ENCODE data around the gene MESP2.
"Not testable (repeated sequence)": the region's sequence is repeated elsewhere in the genome, so short reads cannot be mapped to it uniquely, and the experiment has no call there.

Gene MESP2

DNA sequence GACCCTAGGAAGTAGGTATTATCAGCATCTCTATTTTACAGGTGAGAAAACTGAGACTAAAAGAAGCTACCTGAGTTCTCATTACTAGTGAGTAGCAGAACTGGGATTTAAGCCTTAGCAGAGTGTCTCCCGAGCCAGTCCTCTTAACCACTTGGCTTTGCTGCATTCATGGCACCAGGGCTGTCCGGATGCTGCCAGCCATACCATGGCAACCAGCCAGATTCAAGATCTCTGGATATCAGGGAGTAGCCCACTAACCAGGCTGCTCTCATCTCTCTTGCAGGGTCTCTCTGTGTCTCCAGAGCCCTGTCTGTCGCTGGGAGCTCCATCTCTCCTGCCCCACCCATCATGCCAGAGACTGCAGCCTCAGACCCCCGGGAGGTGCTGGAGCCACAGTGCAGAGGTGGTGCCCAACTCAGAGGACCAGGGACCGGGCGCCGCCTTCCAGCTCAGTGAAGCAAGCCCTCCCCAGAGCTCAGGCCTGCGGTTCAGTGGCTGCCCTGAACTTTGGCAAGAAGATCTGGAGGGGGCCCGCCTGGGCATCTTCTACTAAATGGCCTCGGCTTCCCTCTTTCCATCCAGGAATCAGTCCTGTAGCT, 1.7 kb downstream of the MESP2 start:
- H3K4me3 ChIP-seq (ENCODE audit: low read depth, low read length), result no peak overlapping the region
- TF ChIP-seq, protein P1, sequence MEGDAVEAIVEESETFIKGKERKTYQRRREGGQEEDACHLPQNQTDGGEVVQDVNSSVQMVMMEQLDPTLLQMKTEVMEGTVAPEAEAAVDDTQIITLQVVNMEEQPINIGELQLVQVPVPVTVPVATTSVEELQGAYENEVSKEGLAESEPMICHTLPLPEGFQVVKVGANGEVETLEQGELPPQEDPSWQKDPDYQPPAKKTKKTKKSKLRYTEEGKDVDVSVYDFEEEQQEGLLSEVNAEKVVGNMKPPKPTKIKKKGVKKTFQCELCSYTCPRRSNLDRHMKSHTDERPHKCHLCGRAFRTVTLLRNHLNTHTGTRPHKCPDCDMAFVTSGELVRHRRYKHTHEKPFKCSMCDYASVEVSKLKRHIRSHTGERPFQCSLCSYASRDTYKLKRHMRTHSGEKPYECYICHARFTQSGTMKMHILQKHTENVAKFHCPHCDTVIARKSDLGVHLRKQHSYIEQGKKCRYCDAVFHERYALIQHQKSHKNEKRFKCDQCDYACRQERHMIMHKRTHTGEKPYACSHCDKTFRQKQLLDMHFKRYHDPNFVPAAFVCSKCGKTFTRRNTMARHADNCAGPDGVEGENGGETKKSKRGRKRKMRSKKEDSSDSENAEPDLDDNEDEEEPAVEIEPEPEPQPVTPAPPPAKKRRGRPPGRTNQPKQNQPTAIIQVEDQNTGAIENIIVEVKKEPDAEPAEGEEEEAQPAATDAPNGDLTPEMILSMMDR (IDR thresholded peaks at IDR 0.05; ENCODE audit: borderline replicate concordance, insufficient read depth, low read depth, low read length), result no peak

DNA sequence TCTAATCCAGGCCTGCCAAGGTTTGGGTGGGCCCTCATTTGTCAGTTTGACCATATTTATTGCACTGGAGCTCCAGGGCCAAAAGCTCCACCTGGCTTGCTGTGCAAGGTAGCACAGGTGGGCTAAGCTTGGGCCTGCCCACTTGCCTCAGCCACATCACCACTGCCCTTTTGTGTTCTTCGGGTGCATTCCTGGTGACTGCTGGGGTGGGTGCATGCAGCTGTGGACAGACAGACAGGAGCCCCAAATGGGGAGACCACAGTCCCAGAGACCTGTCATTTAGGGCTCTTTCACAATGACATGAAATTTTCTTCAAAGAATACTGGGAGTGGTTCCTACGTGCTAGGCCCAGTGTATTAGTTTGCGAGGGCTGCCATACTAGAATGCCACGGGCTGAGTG, 2.7 kb downstream of the MESP2 start:
- no peak overlapping the region for H3K4me3 ChIP-seq (ENCODE audit: low read depth, low read length)
- TF ChIP-seq, protein P1 (IDR thresholded peaks at IDR 0.05; ENCODE audit: borderline replicate concordance, insufficient read depth, low read depth, low read length), result no peak

DNA sequence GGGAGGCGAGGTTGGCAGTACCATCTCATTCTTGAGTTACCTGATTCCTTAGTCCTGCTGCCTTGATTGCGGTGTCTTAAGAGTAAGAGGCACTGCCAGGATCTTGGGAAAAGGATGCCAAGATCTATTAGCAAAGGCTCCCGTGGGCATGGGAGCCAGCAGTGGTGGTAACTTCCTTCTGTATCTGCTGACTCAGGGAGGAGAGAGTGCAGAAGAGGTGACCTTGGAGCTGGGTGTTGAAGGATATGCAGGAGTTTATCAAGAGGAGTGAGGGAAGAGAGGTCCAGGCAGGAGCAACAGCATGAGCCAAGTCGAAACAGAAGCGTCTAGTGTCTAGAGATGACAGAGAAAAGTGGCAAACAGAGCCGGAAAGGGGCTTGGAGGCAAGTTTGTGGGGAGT, 4.5 kb downstream of the MESP2 start:
- no peak overlapping the region for H3K4me3 ChIP-seq (ENCODE audit: low read depth, low read length)
- TF ChIP-seq, protein P1 (IDR thresholded peaks at IDR 0.05; ENCODE audit: borderline replicate concordance, insufficient read depth, low read depth, low read length), result no peak

DNA sequence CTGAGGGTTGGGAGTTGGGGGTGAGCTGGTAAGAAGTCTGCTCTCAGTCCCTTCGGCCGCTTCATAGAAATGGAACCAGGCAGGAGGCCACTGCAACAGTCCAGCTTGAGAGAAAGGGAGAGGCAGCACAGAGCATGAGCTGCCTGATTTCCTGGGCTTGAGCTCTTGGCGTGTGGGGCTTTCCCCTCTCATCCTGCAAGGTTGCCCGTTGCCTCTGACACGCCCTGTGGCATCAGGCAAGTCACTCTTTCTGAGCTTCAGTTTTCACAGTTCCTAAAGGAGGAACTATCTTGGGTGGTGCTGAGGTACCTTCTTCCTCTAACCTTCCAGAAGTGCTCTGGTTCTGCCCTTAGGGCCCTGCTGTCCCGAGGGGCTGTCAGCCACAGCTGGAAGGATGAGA, 4.9 kb downstream of the MESP2 start:
- TF ChIP-seq, protein P1 (IDR thresholded peaks at IDR 0.05; ENCODE audit: borderline replicate concordance, insufficient read depth, low read depth, low read length), result no peak
- no peak overlapping the region for H3K4me3 ChIP-seq (ENCODE audit: low read depth, low read length)

DNA sequence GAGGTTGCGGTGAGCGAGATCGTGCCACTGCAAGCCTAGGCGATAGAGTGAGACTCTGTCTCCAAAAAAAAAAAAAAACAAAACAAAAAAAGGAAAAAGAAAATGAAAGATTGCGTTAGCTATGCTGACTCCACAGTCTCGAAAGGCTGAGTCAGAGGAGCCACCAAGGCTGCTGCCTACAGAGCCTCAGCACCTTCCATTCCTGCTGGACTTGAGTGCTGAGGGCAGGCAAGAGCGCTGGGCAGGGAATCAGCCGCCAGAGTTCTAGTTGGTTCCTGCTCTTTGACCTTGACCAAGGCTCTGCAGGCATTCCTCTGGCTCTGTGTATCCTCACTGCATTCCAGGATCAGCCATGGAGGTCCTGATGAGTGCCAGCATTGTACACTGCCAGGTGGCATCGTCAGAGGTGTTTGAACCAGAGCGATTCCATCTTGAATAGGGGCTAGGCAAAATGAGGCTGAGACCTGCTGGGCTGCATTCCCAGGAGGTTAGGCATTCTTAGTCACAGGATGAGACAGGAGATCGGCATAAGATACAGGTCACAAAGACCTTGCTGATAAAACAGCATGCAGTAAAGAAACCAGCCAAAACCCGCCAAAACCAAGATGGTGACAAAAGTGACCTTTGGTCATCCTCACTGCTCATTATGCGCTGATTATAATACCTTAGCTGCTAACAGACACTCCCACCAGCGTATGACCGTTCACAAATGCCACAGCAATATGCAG, 5.9 kb downstream of the MESP2 start:
- TF ChIP-seq, protein P1 (IDR thresholded peaks at IDR 0.05; ENCODE audit: borderline replicate concordance, insufficient read depth, low read depth, low read length), result no peak
- H3K4me3 ChIP-seq (ENCODE audit: low read depth, low read length), result no peak overlapping the region

DNA sequence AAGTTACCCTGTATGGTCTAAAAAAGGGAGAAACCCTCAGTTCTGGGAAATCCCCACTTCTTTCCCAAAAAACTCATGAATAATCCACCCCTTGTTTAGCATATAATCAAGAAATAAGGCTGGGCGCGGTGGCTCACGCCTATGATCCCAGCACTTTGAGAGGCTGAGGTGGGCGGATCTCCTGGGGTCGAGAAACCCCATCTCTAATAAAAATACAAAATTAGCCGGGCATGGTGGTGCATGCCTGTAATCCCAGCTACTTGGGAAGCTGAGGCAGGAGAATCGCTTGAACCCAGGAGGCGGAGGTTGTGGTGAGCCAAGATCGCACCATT, 6.5 kb downstream of the MESP2 start:
- not testable (repeated sequence) for H3K4me3 ChIP-seq (ENCODE audit: low read depth, low read length)

DNA sequence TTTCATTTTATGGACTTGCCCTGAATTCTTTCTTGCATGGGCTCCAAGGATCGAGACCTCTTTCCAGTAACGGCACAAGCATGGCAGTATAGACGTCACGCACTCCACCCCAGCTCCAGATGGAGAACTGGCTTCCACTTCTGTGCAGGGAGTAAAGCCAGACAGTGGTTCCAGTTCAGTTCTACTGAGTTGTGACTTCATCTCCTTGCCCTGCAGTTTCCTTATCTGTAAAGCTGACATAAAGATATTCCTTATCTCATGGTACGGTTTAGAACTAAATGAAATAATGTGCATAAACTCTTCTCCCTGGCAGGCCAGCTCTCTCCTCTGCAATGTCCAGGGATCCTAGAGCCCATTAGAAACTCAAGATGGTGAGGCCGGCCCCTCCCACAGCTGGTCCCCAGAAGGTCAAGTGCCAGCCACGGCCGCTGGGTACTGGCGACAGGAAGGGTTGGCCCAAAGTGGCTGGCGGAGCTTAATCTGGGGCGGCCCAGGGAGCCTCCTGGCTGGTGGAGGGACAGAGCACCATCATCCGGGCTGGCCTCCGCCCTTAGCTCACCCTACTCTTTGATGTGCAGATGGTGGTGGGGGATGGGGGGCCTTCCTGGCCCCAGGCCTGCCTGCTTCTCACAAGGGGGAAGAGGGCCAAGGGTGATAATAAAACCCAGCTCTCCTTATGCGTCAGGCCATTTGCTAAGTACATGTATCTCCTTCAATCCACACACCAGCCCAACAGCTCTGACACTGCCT, 7.2 kb downstream of the MESP2 start:
- H3K4me3 ChIP-seq (ENCODE audit: low read depth, low read length), result no peak overlapping the region
- TF ChIP-seq, protein P1 (IDR thresholded peaks at IDR 0.05; ENCODE audit: borderline replicate concordance, insufficient read depth, low read depth, low read length), result no peak
